ENCODE data around the gene RFX1. TPM values are rescaled to one million over a fixed set of nuclear protein-coding genes. Genes with fewer than 3 reads are reported as not detected.

Gene RFX1
- total and polyA plus RNA-seq, 2 of the 13 experiments (the other 11 are each of a cell fraction or from before 2014, with no cell fraction given) = 1.1 to 1.3 TPM

DNA sequence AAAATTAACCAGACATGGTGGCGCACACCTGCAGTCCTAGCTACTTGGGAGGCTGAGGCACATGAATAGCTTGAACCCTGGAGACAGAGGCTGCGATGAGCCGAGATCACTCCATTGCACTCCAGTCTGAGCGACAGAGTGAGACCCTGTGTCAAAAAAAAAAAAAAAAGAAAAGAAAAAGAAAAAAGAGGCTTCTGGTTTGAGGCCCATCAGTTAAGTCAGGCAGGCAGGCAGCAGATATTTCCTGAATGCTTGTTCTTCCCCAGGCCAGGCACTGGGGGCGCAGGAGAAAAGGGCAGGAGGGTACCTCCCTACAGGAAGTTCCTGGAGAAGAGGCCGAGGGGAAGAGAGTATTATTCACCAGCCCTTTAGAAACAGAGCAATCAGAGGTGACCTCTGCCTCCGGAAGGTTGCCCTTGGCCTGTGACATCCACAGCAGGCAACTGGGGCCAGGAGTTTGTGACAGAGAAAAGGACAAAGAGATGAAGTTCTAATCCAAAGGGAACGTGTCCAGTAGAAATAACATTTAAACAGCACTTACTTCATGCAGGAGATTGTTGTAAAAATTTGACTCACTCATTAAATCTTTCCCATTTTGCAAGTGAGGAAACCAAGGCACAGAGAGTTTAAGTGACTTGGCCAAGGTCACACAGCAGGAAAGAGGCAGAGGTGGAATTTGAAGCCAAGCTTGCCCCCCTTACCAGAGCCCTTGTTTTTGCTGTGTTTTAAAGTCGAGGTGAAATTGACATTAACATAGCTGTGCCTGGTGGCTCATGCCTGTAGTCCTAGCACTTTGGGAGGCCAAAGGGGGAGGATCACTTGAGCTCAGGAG is 17.5 kb upstream of the RFX1 start (continued):
- TF ChIP-seq, protein P1, sequence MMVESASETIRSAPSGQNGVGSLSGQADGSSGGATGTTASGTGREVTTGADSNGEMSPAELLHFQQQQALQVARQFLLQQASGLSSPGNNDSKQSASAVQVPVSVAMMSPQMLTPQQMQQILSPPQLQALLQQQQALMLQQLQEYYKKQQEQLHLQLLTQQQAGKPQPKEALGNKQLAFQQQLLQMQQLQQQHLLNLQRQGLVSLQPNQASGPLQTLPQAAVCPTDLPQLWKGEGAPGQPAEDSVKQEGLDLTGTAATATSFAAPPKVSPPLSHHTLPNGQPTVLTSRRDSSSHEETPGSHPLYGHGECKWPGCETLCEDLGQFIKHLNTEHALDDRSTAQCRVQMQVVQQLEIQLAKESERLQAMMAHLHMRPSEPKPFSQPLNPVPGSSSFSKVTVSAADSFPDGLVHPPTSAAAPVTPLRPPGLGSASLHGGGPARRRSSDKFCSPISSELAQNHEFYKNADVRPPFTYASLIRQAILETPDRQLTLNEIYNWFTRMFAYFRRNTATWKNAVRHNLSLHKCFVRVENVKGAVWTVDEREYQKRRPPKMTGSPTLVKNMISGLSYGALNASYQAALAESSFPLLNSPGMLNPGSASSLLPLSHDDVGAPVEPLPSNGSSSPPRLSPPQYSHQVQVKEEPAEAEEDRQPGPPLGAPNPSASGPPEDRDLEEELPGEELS (CRISPR knock-in tag; IDR thresholded peaks at IDR 0.05) = peak; percentile 12; the same call in 1 of the 2 replicates
- peak; percentile 59 for TF ChIP-seq SAP130 (CRISPR knock-in tag; IDR thresholded peaks at IDR 0.05; ENCODE audit: low read depth)
- TF ChIP-seq BORCS8-MEF2B (CRISPR knock-in tag; IDR thresholded peaks at IDR 0.05) = no peak
- TF ChIP-seq U2AF1 (optimal IDR thresholded peaks at IDR 0.05; ENCODE audit: low read depth, low read length) = no peak
- TF ChIP-seq POLR2AphosphoS5 (IDR thresholded peaks at IDR 0.05; ENCODE audit: low read depth, low read length) = no peak
- TF ChIP-seq, protein P2, sequence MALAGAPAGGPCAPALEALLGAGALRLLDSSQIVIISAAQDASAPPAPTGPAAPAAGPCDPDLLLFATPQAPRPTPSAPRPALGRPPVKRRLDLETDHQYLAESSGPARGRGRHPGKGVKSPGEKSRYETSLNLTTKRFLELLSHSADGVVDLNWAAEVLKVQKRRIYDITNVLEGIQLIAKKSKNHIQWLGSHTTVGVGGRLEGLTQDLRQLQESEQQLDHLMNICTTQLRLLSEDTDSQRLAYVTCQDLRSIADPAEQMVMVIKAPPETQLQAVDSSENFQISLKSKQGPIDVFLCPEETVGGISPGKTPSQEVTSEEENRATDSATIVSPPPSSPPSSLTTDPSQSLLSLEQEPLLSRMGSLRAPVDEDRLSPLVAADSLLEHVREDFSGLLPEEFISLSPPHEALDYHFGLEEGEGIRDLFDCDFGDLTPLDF (CRISPR knock-in tag; IDR thresholded peaks at IDR 0.05) = no peak
- TF ChIP-seq SP1 (IDR thresholded peaks at IDR 0.05) = no peak
- 0 out of 2 replicates have a peak, but pooled peaks have one; percentile 34 for TF ChIP-seq SP1 (CRISPR knock-in tag; IDR thresholded peaks at IDR 0.05)
- TF ChIP-seq SNRNP70 (IDR thresholded peaks at IDR 0.05; ENCODE audit: low read depth, low read length) = no peak
- TF ChIP-seq AHR (CRISPR knock-in tag; IDR thresholded peaks at IDR 0.05) = 0 out of 2 replicates have a peak, but pooled peaks have one; percentile 12
- TF ChIP-seq ZNF343 (CRISPR knock-in tag; IDR thresholded peaks at IDR 0.05) = peak; percentile 99
- TF ChIP-seq ZNF749 (CRISPR knock-in tag; IDR thresholded peaks at IDR 0.05; ENCODE audit: borderline replicate concordance) = 0 out of 2 replicates have a peak, but pooled peaks have one; percentile 24
- peak; percentile 87; the same call in 1 of the 2 replicates for TF ChIP-seq ETV5 (CRISPR knock-in tag; IDR thresholded peaks at IDR 0.05; ENCODE audit: borderline replicate concordance)
- TF ChIP-seq, protein P3, sequence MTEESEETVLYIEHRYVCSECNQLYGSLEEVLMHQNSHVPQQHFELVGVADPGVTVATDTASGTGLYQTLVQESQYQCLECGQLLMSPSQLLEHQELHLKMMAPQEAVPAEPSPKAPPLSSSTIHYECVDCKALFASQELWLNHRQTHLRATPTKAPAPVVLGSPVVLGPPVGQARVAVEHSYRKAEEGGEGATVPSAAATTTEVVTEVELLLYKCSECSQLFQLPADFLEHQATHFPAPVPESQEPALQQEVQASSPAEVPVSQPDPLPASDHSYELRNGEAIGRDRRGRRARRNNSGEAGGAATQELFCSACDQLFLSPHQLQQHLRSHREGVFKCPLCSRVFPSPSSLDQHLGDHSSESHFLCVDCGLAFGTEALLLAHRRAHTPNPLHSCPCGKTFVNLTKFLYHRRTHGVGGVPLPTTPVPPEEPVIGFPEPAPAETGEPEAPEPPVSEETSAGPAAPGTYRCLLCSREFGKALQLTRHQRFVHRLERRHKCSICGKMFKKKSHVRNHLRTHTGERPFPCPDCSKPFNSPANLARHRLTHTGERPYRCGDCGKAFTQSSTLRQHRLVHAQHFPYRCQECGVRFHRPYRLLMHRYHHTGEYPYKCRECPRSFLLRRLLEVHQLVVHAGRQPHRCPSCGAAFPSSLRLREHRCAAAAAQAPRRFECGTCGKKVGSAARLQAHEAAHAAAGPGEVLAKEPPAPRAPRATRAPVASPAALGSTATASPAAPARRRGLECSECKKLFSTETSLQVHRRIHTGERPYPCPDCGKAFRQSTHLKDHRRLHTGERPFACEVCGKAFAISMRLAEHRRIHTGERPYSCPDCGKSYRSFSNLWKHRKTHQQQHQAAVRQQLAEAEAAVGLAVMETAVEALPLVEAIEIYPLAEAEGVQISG (CRISPR knock-in tag; IDR thresholded peaks at IDR 0.05) = peak; percentile 86
- no peak for TF ChIP-seq ZNF296 (CRISPR knock-in tag; conservative IDR thresholded peaks at IDR 0.05)
- peak; percentile 56 for TF ChIP-seq ZFX (CRISPR knock-in tag; IDR thresholded peaks at IDR 0.05; ENCODE audit: low read depth)
- no peak for TF ChIP-seq LCORL (IDR thresholded peaks at IDR 0.05)
- peak; percentile 71 for TF ChIP-seq LCORL (CRISPR knock-in tag; IDR thresholded peaks at IDR 0.05)
- peak; percentile 21 for TF ChIP-seq CEBPG (CRISPR knock-in tag; IDR thresholded peaks at IDR 0.05)
- TF ChIP-seq ELF1 (CRISPR knock-in tag; IDR thresholded peaks at IDR 0.05) = peak; percentile 81
- no peak for TF ChIP-seq NONO (IDR thresholded peaks at IDR 0.05)
- TF ChIP-seq NONO (CRISPR knock-in tag; conservative IDR thresholded peaks at IDR 0.05) = 0 out of 2 replicates have a peak, but pooled peaks have one; percentile 23
- TF ChIP-seq HNF4G (IDR thresholded peaks at IDR 0.05; ENCODE audit: borderline replicate concordance, low read depth, low read length) = peak; percentile 35; the same call in 1 of the 2 replicates
- no peak for TF ChIP-seq HNF4G (CRISPR knock-in tag; IDR thresholded peaks at IDR 0.05; ENCODE audit: borderline replicate concordance, low read depth)
- 0 out of 2 replicates have a peak, but pooled peaks have one; percentile 13 for TF ChIP-seq ZKSCAN1 (IDR thresholded peaks at IDR 0.05; ENCODE audit: low read length)
- peak; percentile 89 for TF ChIP-seq ZMYM3 (CRISPR knock-in tag; IDR thresholded peaks at IDR 0.05)
- TF ChIP-seq ZSCAN22 (CRISPR knock-in tag; IDR thresholded peaks at IDR 0.05) = no peak
